HepG2 (cell line): ENCODE results near the gene ZXDC.

Source experiments
- CHCHD3 ChIP-seq: sonication (generic); formaldehyde crosslinking; IDR thresholded peaks from 2 replicates; pipeline ENCODE4 v1.8.0; 2022; ENCODE audit warnings: mild to moderate bottlenecking, missing genetic modification reagents, moderate library complexity
- KAT8 ChIP-seq: IDR thresholded peaks from 2 replicates; pipeline ENCODE4 v1.6.1; 2016; ENCODE audit warnings: missing genetic modification reagents, missing compliant biosample characterization

DNA sequence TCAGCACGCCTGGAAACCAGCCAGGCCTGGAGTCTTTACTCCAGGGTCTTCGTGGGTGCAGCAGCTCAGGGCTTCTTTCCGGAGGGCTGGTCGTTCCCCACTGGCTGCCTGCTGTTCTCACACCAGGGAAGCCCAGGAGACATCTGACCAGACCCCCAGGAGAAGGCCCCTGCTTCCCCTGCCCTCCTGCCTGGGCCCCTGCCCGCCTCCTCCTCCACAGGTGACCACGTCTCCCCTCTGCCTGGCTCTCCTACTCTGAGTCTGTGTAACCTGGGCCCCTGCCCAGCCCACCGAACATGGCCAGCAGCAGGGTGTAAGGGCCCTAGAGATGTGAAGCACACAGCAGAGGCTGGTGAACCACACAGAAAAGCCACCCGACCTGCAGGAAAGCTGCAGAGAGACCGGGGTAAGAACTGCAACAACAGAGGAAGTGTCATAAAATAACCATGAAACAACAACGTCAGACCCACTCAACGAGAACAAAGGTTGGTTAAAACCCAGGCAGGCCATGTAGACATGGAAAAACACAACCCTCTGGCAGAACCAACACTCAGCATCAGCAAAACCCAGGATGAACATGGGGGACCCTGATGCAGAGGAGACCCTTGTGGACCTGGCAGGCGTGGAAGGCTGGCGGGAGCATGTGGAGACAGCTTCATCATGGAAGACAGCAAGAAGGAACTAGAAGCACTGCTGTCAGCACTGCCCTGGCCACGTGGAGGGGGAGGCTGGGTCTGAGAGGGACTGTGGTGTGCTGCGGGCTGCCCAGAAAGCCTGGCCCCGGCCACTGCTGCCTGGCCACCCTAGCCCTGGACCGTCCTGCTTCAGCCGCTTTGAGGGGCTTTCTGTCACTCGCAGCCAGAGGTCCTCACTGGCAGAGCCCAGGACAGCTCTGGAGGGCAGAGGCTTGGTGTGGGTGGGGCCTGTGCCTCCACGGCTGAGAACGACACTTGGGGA, 21.5 kb upstream of the ZXDC start:
- TF ChIP-seq CHCHD3 (CRISPR knock-in tag) (no peak), KAT8 (no peak)
